ENCODE data around the gene KHNYN. TPM values are rescaled to one million over a fixed set of nuclear protein-coding genes. Genes with fewer than 3 reads are reported as not detected.

KHNYN gene
- total RNA-seq, 4 donors from 2014 or later = 56.7 to 145 (median 84.3) TPM

DNA sequence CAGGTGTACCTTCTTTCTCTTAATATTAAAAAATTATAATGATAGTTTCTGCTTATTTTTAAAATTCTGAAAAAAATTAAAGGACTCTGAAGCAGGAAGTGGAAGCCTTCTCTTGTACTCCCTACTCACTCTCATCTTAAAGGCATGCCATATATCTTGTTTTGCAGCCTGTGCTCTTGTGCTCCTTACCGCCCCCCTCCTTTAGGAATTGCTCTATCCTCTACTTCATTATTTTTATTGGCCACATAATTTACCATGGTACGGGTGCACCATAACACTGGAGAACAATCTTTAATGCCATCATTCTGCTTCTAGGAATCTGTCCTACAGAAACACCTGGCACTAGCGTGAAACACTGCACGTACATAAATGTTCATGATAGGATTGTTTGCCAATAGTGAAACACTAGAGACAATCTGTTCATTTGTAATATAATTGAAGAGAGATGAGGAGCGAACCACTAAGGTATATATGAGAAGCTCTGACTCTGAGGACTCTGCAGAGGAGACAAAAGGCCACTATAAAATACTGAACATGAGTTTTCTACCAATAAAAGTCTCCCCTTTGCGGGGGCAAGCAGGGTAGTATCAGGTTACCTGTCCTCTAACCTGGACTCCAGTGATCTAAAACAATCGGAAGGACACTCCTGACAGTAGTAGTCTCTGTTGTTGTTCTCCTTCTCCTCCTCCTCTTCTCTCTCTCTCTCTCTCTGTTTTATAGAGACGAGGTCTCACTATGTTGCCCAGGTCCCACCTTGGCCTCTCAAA is 37.2 kb upstream of the KHNYN start:
- Histone ChIP-seq H3K4me3 (no peak overlapping the region), H3K27ac (no peak overlapping the region), H3K4me1 (peaks cover 51% of the 10 kb centered on the region), H3K27me3 (no peaks in the 10 kb centered on the region), H3K36me3 (no peaks in the 10 kb centered on the region), H3K9me3 (no peaks in the 10 kb centered on the region)
- TF ChIP-seq EP300 (IDR thresholded peaks at IDR 0.05) (no peak), POLR2A (IDR thresholded peaks at IDR 0.05) (no peak), POLR2AphosphoS5 (IDR thresholded peaks at IDR 0.05) (no peak), CTCF (IDR thresholded peaks at IDR 0.05) (no peak)
- DNase-seq (ENCODE audit: low spot score in 2 of 2) = no peak
- 57% methylated on average over 8 of the region's 8 CpGs for WGBS

- H3K9me3 ChIP-seq = no peaks in the 10 kb centered on the region
- TF ChIP-seq POLR2AphosphoS5 (IDR thresholded peaks at IDR 0.05) = no peak
- TF ChIP-seq EP300 (IDR thresholded peaks at IDR 0.05) = no peak
- TF ChIP-seq POLR2A (IDR thresholded peaks at IDR 0.05) = no peak
- no peak for TF ChIP-seq CTCF (IDR thresholded peaks at IDR 0.05)
- WGBS = 34% methylated on average over 3 of the region's 3 CpGs
These were observed 35.5 kb upstream of the KHNYN start for GRCh38 chr14:24394275-24394674.

DNA sequence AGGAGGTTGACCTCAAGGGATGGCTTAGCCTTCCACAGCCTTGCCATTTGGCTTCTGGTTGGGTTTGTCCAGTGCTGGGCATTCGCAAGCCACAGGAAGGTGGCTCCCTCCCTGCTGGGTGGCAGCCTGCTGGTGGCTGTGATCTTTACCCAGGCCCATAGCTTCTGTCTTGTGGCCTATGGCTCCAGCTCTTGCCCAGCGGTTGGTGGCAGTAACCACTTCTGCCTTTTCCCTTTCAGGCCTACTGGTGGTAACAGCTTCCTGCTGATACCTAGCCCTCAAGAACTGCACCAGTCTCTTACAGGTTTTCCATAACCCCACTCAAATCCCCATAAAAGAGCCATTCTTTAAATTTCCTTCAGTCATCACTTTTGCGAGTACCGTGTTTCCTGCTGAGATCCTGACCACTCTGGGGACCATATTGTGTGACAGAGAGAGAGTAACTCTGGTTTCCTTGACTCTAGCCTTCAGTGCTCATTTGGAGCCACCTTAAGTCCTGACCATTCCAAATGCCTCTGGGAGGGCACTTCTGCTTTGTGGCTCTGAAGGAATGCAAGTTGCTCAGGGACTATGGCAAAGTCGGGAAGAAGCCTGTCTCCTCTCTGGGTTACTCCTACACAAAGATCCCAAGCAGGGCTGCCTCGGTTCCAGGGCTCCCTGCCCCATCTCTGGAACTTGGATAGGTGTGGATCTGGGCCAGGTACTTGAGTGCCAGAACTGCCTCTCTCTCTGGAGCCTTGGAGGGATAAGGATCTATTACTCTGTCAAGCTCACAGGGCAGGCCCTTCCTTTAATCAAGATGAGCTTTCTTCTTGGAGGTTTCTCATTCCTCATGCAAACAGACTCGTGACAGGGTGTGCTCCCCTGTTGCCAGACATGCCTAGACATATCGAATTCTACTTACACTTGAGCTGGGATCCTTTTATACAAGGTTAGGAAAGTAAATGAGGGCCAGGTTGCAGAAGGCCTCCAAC is 33.9 kb upstream of the KHNYN start:
- 48% methylated on average over 8 of the region's 8 CpGs for WGBS
- Histone ChIP-seq H3K4me3 (no peak overlapping the region), H3K4me1 (peaks cover 81% of the 10 kb centered on the region), H3K27me3 (no peaks in the 10 kb centered on the region), H3K27ac (peak overlapping the region; percentile 89), H3K36me3 (no peaks in the 10 kb centered on the region), H3K9me3 (no peaks in the 10 kb centered on the region)
- peak in 1 of 2 donors; percentile 51 for DNase-seq (ENCODE audit: low spot score in 2 of 2)
- no peak for TF ChIP-seq EP300 (IDR thresholded peaks at IDR 0.05)

More at GRCh38 chr14:24394275-24394674, 35.5 kb upstream of the KHNYN start:
- H3K4me3 ChIP-seq = no peak overlapping the region
- peaks cover 66% of the 10 kb centered on the region for H3K4me1 ChIP-seq
- H3K36me3 ChIP-seq = no peaks in the 10 kb centered on the region
- DNase-seq (ENCODE audit: low spot score in 2 of 2) = no peak
- H3K27me3 ChIP-seq = no peaks in the 10 kb centered on the region
- H3K27ac ChIP-seq = no peak overlapping the region

DNA sequence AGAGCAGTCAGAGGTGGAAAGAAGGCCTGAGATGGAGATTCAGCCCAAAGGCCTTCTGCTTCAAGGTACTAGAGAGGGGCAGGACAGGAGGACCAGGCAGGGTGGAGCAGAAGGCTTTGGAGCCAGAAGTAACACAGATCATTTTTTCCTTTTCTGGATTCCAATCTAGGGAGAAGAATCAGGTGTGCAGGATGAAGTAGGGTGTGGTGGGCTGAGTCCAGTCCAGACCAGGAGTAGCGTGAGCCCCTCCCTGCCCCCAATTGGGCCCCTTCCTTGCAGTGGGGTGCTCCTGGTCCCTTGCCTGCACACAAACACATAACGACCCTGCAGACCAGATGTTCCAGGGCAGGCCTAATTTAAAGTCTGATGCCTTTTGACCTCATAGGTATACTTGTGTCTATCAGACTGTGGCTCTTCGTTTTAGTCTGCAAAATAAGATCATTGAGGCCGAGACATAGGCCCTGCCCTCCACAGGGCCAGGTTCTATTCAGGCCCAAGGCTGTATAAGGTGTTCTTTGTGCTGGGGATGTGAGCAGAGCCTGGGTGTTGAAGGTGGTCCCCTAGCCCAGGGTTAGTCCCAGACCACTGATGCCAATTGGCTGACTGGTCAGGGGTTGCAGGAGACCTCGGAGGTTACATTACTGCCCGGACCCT is 32.0 kb upstream of the KHNYN start:
- H3K4me1 ChIP-seq = peaks cover 87% of the 10 kb centered on the region

More for the DNA sequence above, 32.0 kb upstream of the KHNYN start:
- TF ChIP-seq POLR2AphosphoS5 (IDR thresholded peaks at IDR 0.05) (no peak), POLR2A (IDR thresholded peaks at IDR 0.05) (no peak), EP300 (IDR thresholded peaks at IDR 0.05) (no peak), CTCF (IDR thresholded peaks at IDR 0.05) (no peak)
- Histone ChIP-seq H3K27me3 (no peaks in the 10 kb centered on the region), H3K9me3 (no peaks in the 10 kb centered on the region), H3K27ac (peak overlapping the region; percentile 89), H3K4me3 (peak overlapping the region; percentile 62), H3K36me3 (no peaks in the 10 kb centered on the region)
- no peak for DNase-seq (ENCODE audit: low spot score in 2 of 2)
- WGBS = 42% methylated on average over 6 of the region's 6 CpGs
